NCI-H82 treated with DMSO at 0.1 percent for 48 hours (cell line): ENCODE measurements around the gene KCNAB1.
A peak's percentile ranks its signal among the peaks of the same experiment; 100 is the strongest.

Experiments used
- DNase-seq: peaks from one replicate; lab custom pipeline; 2025; ENCODE audit not compliant: unreplicated experiment; lab: John Stamatoyannopoulos, UW

KCNAB1 gene

GRCh38 chr3:156527060-156527459 is 406.7 kb downstream of the KCNAB1 start:
- no peak for DNase-seq

DNA sequence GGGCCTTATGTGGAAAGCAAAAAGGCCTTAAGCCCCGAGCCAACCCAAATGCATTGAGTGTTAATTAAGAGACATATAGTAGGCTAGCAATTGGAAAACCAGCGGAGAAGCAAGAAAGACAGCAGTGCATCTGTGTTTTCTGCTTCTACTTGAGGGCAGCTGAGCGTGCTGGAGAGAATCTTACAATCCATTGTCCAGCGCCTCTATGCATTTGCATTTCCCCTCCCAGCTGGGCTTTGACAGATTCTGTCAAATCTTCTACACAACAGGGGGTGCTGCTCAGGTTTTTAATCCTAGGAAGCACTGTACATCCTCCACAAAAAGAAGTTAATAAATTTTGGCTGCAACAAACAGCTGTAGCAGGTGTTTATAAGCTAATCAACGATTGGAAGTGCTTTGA is 410.6 kb downstream of the KCNAB1 start:
- DNase-seq: no peak

DNA sequence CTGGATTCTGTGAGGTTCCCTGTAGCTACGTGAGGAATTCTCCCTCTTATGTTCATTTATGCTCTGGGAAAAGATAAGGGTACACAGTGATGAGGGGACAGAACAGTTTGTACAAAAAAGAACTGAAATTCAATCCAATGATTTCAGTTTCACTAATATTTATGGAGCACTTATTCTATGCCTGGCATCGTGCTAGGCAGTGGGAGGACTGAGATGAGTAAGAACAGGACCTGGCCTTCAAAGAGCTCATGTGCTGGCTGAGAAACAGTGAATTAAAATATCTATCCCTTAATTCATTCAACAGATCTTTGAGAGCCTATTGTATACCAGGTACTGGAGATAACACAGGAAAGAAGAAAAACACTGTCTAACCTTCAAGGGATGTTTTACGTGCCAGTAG is 412.4 kb downstream of the KCNAB1 start:
- no peak for DNase-seq

DNA sequence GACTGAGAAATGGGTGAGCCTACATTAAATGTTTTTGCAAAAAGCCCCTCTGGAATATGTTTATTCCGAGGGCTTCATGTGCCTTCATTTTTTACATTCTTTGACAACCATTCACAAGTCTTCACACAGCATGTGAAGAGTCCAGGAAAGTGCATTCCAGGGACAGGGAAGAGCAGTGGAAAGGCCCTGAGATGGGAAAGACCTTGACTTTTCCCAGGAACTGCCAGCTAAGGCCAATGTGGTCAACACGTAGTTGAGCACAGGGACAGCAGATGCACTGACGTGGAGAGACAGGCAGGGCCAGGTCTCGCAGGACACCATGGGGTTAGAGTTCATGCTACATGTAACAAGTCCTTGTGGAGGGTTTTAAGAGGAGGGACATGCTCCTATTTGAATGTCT is 412.8 kb downstream of the KCNAB1 start:
- no peak for DNase-seq

DNA sequence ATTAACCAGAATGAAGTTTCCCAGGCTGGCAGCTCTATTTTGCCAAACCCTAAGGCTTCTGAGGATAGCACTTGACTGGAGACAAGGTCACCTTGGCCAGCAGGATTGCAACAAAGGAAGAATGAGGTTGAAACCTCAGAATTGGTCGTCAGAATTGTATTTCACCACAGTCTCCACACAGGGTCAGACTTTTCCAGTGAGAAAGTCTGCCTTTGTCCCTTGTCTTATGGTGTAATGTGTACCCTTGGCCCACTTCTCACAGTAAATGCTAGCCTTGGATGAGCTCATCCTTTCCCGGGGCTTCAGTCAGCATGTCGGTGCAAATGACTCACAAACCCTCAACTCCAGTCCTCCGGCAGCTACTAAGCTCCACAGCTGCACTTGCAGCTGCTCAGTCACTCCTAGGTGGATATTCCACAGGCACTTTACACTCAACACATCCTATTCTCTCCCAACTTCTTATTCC is 414.8 kb downstream of the KCNAB1 start:
- DNase-seq: no peak

GRCh38 chr3:156535798-156536197 is 415.4 kb downstream of the KCNAB1 start:
- no peak for DNase-seq

- DNase-seq: no peak
Observed at GRCh38 chr3:156536524-156537316, 416.3 kb downstream of the KCNAB1 start.

DNA sequence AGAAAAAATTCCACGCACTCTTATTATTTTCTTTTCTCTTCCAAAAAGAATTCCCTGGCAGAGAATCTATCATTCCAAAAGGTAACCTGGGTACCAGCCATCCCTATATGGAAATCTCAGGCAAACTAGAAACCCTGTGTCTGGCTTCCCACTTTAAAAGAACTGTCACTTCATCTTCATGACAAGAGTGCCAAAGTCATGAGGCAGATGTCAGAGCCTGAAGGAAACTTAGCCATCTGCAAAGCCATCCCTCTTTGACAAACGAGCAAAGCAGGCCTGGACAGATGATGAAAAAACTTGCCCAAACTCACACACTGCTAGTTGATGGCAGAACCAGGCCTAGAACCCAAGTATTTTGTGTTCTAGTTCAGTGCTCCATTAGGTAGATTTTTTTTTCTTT is 418.7 kb downstream of the KCNAB1 start:
- no peak for DNase-seq

GRCh38 chr3:156539802-156540201 is 419.4 kb downstream of the KCNAB1 start:
- DNase-seq: no peak

DNA sequence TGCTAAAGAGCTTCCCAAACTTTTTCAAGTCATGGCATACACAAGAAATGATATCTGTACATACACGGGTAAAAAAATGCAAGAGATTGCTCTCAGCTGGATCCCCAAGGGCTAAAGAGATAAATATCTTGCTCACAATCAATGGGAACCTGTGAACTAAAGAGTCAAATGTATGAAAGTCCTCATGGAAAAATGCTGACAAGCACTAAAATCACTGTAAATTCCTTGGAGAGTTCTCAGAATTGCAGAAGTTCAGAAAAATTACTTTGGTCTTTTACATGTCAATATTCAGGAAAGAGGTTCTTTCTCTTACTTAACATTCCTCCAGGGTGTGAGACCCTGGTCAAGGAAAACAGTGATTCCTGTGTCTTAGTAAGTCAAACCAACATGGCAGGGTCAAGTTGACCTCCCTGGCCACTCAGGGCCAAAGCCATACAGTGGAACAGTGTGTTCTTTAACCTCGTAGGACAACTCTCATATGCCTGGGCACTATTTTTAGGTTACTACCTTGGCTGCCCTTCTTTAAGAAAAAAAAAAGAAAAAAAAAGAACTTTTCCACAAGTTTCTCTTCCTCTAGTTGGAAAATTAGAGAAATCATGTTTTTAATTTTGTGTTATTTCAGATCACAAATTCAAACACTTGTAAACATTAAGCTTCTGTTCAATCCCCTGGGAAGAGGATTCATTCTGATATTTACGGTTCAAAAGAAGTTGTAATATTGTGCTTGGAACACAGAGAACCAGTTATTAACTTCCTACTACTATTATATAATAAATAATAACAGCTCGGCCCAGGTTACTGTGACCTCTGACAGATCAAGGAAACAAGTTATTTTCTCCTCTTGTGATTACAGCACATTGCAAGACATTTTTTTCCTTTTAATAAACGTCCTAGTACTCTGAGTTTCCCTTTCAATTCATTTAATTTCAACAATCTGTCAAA is 422.0 kb downstream of the KCNAB1 start:
- DNase-seq: no peak

- DNase-seq: no peak
Observed at GRCh38 chr3:156543043-156543555, 422.7 kb downstream of the KCNAB1 start.

- DNase-seq: no peak
Observed at GRCh38 chr3:156547637-156548036, 427.3 kb downstream of the KCNAB1 start.

GRCh38 chr3:156548041-156548687 is 427.8 kb downstream of the KCNAB1 start:
- no peak for DNase-seq

GRCh38 chr3:156548902-156549301 is 428.5 kb downstream of the KCNAB1 start:
- no peak for DNase-seq

GRCh38 chr3:156551261-156551660 is 430.9 kb downstream of the KCNAB1 start:
- no peak for DNase-seq

- no peak for DNase-seq
Observed at GRCh38 chr3:156551746-156552145, 431.4 kb downstream of the KCNAB1 start.

DNA sequence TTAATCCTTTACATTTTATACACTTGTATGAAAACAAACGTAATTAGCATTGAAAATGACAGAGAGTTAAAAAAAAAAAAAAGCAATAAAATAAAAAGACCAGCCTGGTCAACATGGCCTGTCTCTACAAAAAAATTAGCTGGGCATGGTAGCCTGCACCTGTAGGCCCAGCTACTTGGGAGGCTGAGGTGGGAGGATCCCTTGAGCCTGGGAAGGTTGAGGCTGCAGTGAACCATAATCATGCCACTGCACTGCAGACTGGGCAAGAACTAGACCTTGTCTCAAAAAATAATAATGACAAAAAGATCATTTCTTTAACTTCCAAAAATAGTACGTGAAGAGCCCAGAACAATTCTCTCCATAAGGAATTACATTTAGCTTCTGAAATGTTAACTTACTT is 432.6 kb downstream of the KCNAB1 start:
- no peak for DNase-seq

GRCh38 chr3:156553705-156554356 is 433.5 kb downstream of the KCNAB1 start:
- no peak for DNase-seq

DNA sequence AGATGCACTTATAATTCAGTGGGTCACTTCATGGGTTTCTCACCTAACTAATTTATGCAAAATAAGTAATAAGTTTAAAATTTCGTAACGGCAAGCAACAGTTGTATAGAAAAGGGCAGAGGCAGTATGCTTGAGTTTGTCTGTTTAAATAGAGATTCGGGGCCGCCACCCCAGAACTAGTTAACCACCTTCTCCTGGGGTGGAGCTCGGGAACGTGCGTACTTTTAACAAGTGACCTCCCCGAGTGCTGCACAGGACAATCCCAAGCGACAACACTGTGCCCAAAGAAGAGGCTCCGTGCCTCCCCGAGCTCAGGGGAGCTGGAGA is 434.1 kb downstream of the KCNAB1 start:
- no peak for DNase-seq

- DNase-seq: peak; percentile 96
Observed at GRCh38 chr3:156554842-156555687, 434.7 kb downstream of the KCNAB1 start, which contains the start of gene SSR3. SSR3 (minus strand) TSS chr3:156555117; CDS start chr3:156555089, 28 bp downstream.
